Colonic mucosa (tissue), 4 donors: ENCODE results near the gene CDKN2A. TPM values are rescaled to one million over a fixed set of nuclear protein-coding genes. Genes with fewer than 3 reads are reported as not detected.

Experiments used
- DNase-seq: peaks from one replicate; pipeline ENCODE4 v3.0.0-alpha.2; 2020
- H3K27ac ChIP-seq: fragments of 200-600 bp; one replicate; pipeline ENCODE4 v1.8.0; 2021
- H3K27me3 ChIP-seq: fragments of 200-600 bp; one replicate; pipeline ENCODE4 v1.8.0; 2021
- H3K36me3 ChIP-seq: fragments of 200-600 bp; one replicate; pipeline ENCODE4 v1.8.0; 2021
- H3K4me1 ChIP-seq: fragments of 200-600 bp; one replicate; pipeline ENCODE4 v1.8.0; 2021; ENCODE audit warnings: mild to moderate bottlenecking
- H3K4me3 ChIP-seq: fragments of 200-600 bp; one replicate; pipeline ENCODE4 v1.8.0; 2021
- H3K9ac ChIP-seq, 2 donors: one replicate each; pipeline ENCODE4 v1.7.0; 2013; ENCODE audit warnings: control low read depth in 2 of 2, low read depth in 2 of 2, low read length in 2 of 2
- H3K9me3 ChIP-seq: fragments of 200-600 bp; one replicate; pipeline ENCODE4 v1.8.0; 2021
- CTCF ChIP-seq: fragments of 200-600 bp; IDR thresholded peaks from one replicate; pipeline ENCODE4 v1.8.0; 2022; ENCODE audit warnings: antibody characterized with exemption, mild to moderate bottlenecking
- intact Hi-C: fragments of 100-400 bp; cut with DNase I; formaldehyde crosslinking; loops from one replicate; pipeline ENCODE4 v1.14.1; 2022
- total RNA-seq, 2 donors: library from RNA; stranded (reverse); fragmentation: NEBNext Ultra II Directional in 1 of 2; extraction: Animal tissue kit (Norgen Biotek cat#: 25700) in 1 of 2; gene quantifications; one replicate each; pipeline ENCODE4 v1.2.1, GENCODE V29; 2021
- donor health status: healthy.
- donor health status: DM: no; HTN: no; CAD: no.
- donor health status: DM: no; HTN: no; CAD: no.

The CDKN2A gene
- total RNA-seq, 2 donors from 2014 or later: 1.3 to 2.9 TPM

GRCh38 chr9:21936161-21936560, 58.0 kb downstream of the CDKN2A start:
- intact Hi-C loops: no loop called here
- DNase-seq: no peak
- no peaks in the 10 kb centered on the region for H3K4me1 ChIP-seq
- no peaks in the 10 kb centered on the region for H3K27me3 ChIP-seq
- H3K27ac ChIP-seq: no peak overlapping the region
- H3K9me3 ChIP-seq: no peaks in the 10 kb centered on the region
- no peaks in the 10 kb centered on the region for H3K36me3 ChIP-seq
- no peak overlapping the region for H3K4me3 ChIP-seq
- no peak for TF ChIP-seq CTCF
- H3K9ac ChIP-seq: no peak overlapping the region

GRCh38 chr9:21935631-21936030, 58.6 kb downstream of the CDKN2A start:
- H3K4me3 ChIP-seq: no peak overlapping the region
- TF ChIP-seq CTCF: no peak
- no peak overlapping the region for H3K27ac ChIP-seq
- no peaks in the 10 kb centered on the region for H3K9me3 ChIP-seq
- H3K36me3 ChIP-seq: no peaks in the 10 kb centered on the region
- no peaks in the 10 kb centered on the region for H3K4me1 ChIP-seq
- DNase-seq: no peak
- intact Hi-C loops: no loop called here
- no peak overlapping the region for H3K9ac ChIP-seq
- H3K27me3 ChIP-seq: no peaks in the 10 kb centered on the region

- H3K27ac ChIP-seq: no peak overlapping the region
- no peaks in the 10 kb centered on the region for H3K9me3 ChIP-seq
- H3K9ac ChIP-seq: no peak overlapping the region
- DNase-seq: no peak
- H3K27me3 ChIP-seq: no peaks in the 10 kb centered on the region
- intact Hi-C loops: no loop called here
- no peaks in the 10 kb centered on the region for H3K4me1 ChIP-seq
- H3K36me3 ChIP-seq: no peaks in the 10 kb centered on the region
- TF ChIP-seq CTCF: no peak
- H3K4me3 ChIP-seq: no peak overlapping the region
These were observed 60.3 kb downstream of the CDKN2A start for GRCh38 chr9:21933865-21934264.

DNA sequence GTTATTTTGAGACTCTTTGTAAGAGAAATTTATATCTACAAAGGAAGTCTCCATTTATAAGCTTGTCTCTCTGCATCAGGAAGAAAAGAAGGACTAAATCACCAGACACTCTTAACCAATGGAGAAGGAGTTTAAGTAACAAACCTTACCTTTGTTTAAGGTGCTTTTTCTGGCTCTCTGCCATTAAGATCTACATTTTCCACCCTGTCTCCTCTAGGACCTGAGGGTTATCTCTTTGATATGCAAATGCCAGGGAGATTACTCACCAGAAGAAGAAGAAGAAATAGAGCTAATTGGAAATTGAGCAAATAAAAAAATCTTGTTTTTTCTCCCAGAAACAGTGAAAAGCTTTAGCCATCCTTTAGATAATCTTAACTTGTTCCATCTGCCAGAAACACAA, 60.9 kb downstream of the CDKN2A start:
- Histone ChIP-seq H3K9me3 (no peaks in the 10 kb centered on the region), H3K27ac (no peak overlapping the region), H3K9ac (no peak overlapping the region), H3K4me3 (no peak overlapping the region), H3K27me3 (no peaks in the 10 kb centered on the region), H3K4me1 (no peaks in the 10 kb centered on the region), H3K36me3 (no peaks in the 10 kb centered on the region)
- intact Hi-C loops: no loop called here
- no peak for DNase-seq
- no peak for TF ChIP-seq CTCF

DNA sequence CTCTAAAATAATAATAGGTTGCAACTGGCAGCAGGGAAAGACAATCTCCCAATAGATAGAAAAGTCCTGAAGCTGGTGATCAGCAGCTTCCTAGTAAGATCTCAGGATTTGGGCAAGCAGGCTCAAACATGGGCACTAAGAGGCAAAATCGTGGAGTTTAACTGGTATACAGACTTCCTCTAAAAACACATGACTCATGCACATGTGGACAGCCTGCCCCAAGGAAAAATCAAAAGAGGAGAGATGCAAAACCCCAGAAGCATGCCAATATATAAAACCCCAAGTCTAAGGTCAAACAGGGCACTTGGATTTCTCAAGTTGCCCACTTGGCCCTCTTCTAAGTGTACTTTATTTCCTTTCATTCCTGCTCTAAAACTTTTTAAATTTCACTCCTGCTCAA, 62.8 kb downstream of the CDKN2A start:
- intact Hi-C loops: no loop called here

More for the DNA sequence above, 62.8 kb downstream of the CDKN2A start:
- Histone ChIP-seq H3K4me3 (no peak overlapping the region), H3K9me3 (no peaks in the 10 kb centered on the region), H3K4me1 (no peaks in the 10 kb centered on the region), H3K9ac (no peak overlapping the region), H3K27ac (no peak overlapping the region), H3K36me3 (no peaks in the 10 kb centered on the region), H3K27me3 (no peaks in the 10 kb centered on the region)
- DNase-seq: no peak
- TF ChIP-seq CTCF: no peak
